Adrenal gland (tissue), 12 donors: ENCODE measurements around the gene FMNL2. TPM values are rescaled to one million over a fixed set of nuclear protein-coding genes. Genes with fewer than 3 reads are reported as not detected.

Experiments used
- DNase-seq, 7 donors: peaks; one replicate each; pipeline ENCODE4 v3.0.0-alpha.2; 2019 to 2020
- H3K27ac ChIP-seq, 5 donors: fragments of 200-600 bp; sonication (generic) in 4 of 5; 1 replicate in 3 of 5; 2 replicates in 2 of 5; pipeline versions ENCODE4 v1.5.1 to v1.8.0; 2016 to 2020; ENCODE audit warnings: mild to moderate bottlenecking in 1 of 5
- H3K27me3 ChIP-seq: fragments of 200-600 bp; 2 replicates; pipeline ENCODE4 v1.8.0; 2021
- H3K36me3 ChIP-seq, 2 donors: fragments of 200-600 bp; replicated peaks in 1 of 2; 1 replicate in 1 of 2; 2 replicates in 1 of 2; pipeline versions ENCODE4 v1.5.1 to v1.8.0; 2018 to 2022
- H3K4me1 ChIP-seq, 2 donors: fragments of 200-600 bp; replicated peaks in 1 of 2; 1 replicate in 1 of 2; 2 replicates in 1 of 2; pipeline versions ENCODE4 v1.5.1 to v1.8.0; 2018 to 2021
- H3K4me3 ChIP-seq, 4 donors: fragments of 200-600 bp; sonication (generic) in 3 of 4; one replicate each; pipeline ENCODE4 v1.5.1; 2016 to 2018
- H3K9me3 ChIP-seq, 3 donors: fragments of 200-600 bp; sonication (generic) in 1 of 3; replicated peaks in 1 of 3; 1 replicate in 2 of 3; 2 replicates in 1 of 3; pipeline versions ENCODE4 v1.5.1 to v1.8.0; 2016 to 2021
- CTCF ChIP-seq, 6 experiments: fragments of 450-650 bp in 4 of 6; fragments of 200-600 bp in 2 of 6; sonication (generic) in 1 of 6; IDR thresholded peaks; 1 replicate in 5 of 6; 2 replicates in 1 of 6; pipeline versions ENCODE4 v1.5.1 to v1.8.0; 2016 to 2021; ENCODE audit warnings: antibody characterized with exemption in 6 of 6, mild to moderate bottlenecking in 2 of 6, moderate library complexity in 1 of 6
- POLR2A ChIP-seq, 2 donors: fragments of 450-650 bp; IDR thresholded peaks; one replicate each; pipeline ENCODE4 v1.6.1; 2017; ENCODE audit warnings: antibody characterized with exemption in 2 of 2, mild to moderate bottlenecking in 2 of 2, moderate library complexity in 1 of 2
- WGBS, 4 donors: extraction: QIAGEN DNeasy Blood & Tissue Kit in 2 of 4; methylation state at CpG; one replicate each; pipeline versions ENCODE4 v1.1.5 to v1.1.7; 2013 to 2017; 5-methylcytosine and 5-hydroxymethylcytosine counted together
- intact Hi-C, 2 donors: fragments of 100-400 bp; cut with DNase I; formaldehyde crosslinking; loops; one replicate each; pipeline versions ENCODE4 v1.14.1 to v1.15.0; 2022 to 2023
- polyA plus RNA-seq, 3 donors: library from polyadenylated mRNA; stranded (reverse); fragments of 200-250 nt in 2 of 3; fragments of 350-450 nt in 1 of 3; fragmentation: Illumina TruSeq in 1 of 3; extraction: RNeasy Lipid Tissue Mini Kit (QIAGEN cat#74804) in 1 of 3; gene quantifications; one replicate each; pipeline ENCODE4 v1.2.3, GENCODE V29; 2013 to 2014
- total RNA-seq, 9 donors: library from RNA; depleted of rRNA in 4 of 9; stranded (reverse); fragments of >200 nt in 4 of 9; fragments of 120-200 nt in 1 of 9; fragmentation: NEBNext Ultra II Directional in 1 of 9; extraction: Animal tissue kit (Norgen Biotek cat#: 25700) in 1 of 9; gene quantifications; one replicate each; pipeline versions ENCODE4 v1.1.0 to v1.2.4, GENCODE V29; 2013 to 2023
- donor health status: healthy with polysubstance abuse.
- donor health status: Bipolar disorder and iron deficiency.
- donor health status: DM: yes; HTN: yes; CAD: no.
- donor health status: DM: no; HTN: no; CAD: no.
- donor health status: DM: no; HTN: no; CAD: no.
- donor health status: DM: yes; HTN: yes; CAD: no.

Gene FMNL2
- total and polyA plus RNA-seq, 12 donors, result 23.5 to 54.2 (median 36.7) TPM

DNA sequence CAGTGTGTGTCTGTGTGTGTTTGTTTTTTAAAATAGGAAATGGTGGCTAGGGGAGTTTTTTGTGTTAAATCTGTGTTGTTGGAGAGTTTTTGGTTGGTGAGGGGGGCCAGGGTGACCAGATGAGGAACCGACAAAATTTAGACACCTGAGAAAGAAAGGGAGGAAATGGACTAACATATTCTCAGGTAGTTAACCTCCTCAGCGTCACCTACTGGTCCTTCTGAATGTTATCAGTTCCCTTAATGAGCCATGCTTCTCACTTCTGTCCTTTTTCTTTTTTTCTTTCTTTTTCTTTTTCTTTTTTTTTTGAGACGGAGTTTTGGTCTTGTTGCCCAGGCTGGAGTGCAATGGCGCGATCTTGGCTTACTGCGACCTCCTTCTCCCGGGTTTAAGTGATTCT, 107.0 kb downstream of the FMNL2 start:
- no peaks in the 10 kb centered on the region for H3K27me3 ChIP-seq
- no peak for DNase-seq
- H3K4me1 ChIP-seq, result peaks cover 0 to 47% of the 10 kb centered on the region in 2 donors
- no peak overlapping the region for H3K27ac ChIP-seq
- intact Hi-C loops, result no loop called here
- TF ChIP-seq POLR2A (IDR thresholded peaks at IDR 0.05), result no peak
- no peak for TF ChIP-seq CTCF (IDR thresholded peaks at IDR 0.05)
- no peaks in the 10 kb centered on the region for H3K9me3 ChIP-seq
- WGBS, 4 donors, result 91 to 97% (median 94%) methylated on average over 7 of the region's 7 CpGs
- H3K4me3 ChIP-seq, result no peak overlapping the region
- H3K36me3 ChIP-seq, result no peaks in the 10 kb centered on the region

DNA sequence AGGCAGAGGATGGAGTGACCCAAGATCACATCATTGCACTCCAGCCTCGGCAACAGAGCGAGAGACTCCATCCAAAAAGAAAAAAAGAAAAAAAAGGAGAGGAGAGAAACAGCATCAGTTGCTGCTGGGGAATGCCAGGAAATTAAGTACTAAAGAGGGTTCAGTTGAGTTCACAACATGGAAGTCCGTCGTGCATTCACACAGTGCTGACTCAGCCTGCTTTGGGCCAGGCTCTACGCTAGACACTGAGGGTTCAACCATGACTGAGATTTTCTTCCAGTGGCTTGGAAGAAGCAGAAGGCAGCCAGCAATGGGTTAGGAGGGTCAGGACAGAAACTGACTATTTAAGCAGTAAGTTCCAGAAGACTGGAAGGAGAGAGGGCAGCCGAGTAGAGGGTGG, 108.8 kb downstream of the FMNL2 start:
- 58 to 74% (median 69%) methylated on average over 6 of the region's 6 CpGs for WGBS, 4 donors
- TF ChIP-seq POLR2A (IDR thresholded peaks at IDR 0.05) (no peak), CTCF (IDR thresholded peaks at IDR 0.05) (no peak)
- no peak overlapping the region for H3K4me3 ChIP-seq
- DNase-seq, result peak in 5 of 7 donors; percentile 35 to 65 (median 38)
- peak overlapping the region in 2 of 5 donors; percentile 38 to 48 for H3K27ac ChIP-seq
- no peaks in the 10 kb centered on the region for H3K27me3 ChIP-seq
- H3K9me3 ChIP-seq, result no peaks in the 10 kb centered on the region
- intact Hi-C loops, result no loop called here
- peaks cover 7 to 59% of the 10 kb centered on the region in 2 donors for H3K4me1 ChIP-seq
- H3K36me3 ChIP-seq, result no peaks in the 10 kb centered on the region

DNA sequence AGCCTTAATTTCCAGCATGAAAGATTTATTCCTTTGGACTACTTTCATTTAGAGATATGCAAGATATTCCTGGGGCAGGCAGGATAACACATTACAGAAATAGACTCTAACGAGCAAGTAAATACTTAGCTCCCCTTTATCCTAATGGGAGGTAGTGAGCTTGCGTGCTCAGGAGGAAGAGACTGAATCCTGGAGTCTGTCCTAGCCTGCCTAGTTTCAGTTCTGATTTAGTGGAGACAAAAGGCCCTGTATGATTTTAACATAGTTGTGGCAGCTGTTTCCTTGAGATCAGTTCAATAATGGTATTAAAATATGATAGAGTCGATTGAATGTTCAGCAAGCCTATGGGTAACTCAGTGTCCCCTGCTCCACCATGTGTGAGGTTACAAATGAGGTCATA, 109.5 kb downstream of the FMNL2 start:
- 61 to 75% (median 66%) methylated on average over 3 of the region's 3 CpGs for WGBS, 4 donors
- H3K27ac ChIP-seq, result peak overlapping the region in 3 of 5 donors; percentile 38 to 63 (median 48)

GRCh38 chr2:152445375-152445774, 110.4 kb downstream of the FMNL2 start:
- Histone ChIP-seq H3K4me1 (peaks cover 14 to 61% of the 10 kb centered on the region in 2 donors), H3K27me3 (no peaks in the 10 kb centered on the region), H3K9me3 (no peaks in the 10 kb centered on the region), H3K4me3 (no peak overlapping the region), H3K36me3 (no peaks in the 10 kb centered on the region), H3K27ac (peak overlapping the region in 4 of 5 donors; percentile 56 to 83 (median 68))
- intact Hi-C loops, result no loop called here
- 32 to 76% (median 39%) methylated on average over 2 of the region's 2 CpGs for WGBS, 4 donors
- no peak for DNase-seq
- TF ChIP-seq CTCF (IDR thresholded peaks at IDR 0.05) (no peak), POLR2A (IDR thresholded peaks at IDR 0.05) (no peak)

More for the DNA sequence above, 109.5 kb downstream of the FMNL2 start:
- H3K27me3 ChIP-seq, result no peaks in the 10 kb centered on the region
- no peak for DNase-seq
- intact Hi-C loops, result no loop called here
- H3K4me1 ChIP-seq, result peaks cover 14 to 65% of the 10 kb centered on the region in 2 donors
- no peaks in the 10 kb centered on the region for H3K36me3 ChIP-seq
- no peak overlapping the region for H3K4me3 ChIP-seq
- TF ChIP-seq CTCF (IDR thresholded peaks at IDR 0.05) (no peak), POLR2A (IDR thresholded peaks at IDR 0.05) (no peak)
- no peaks in the 10 kb centered on the region for H3K9me3 ChIP-seq
